Activated CD4-positive, alpha-beta T cell treated with anti-CD3 and anti-CD28 coated beads, Interleukin-2, amount 50 U/mL, for 24 hours (primary cell): Measurements from ENCODE around the gene LRP3.
"Not testable (repeated sequence)": the region's sequence is repeated elsewhere in the genome, so short reads cannot be mapped to it uniquely, and the experiment has no call there.

Source experiments
- DNase-seq, 2 donors: peaks; one replicate each; pipeline ENCODE4 v3.0.0-alpha.2; 2020; ENCODE audit warnings: low read depth in 1 of 2, low spot score in 1 of 2

The LRP3 gene

GRCh38 chr19:33215438-33216197 lies 21.5 kb downstream of the LRP3 start:
- no peak for DNase-seq

GRCh38 chr19:33216198-33216830 lies 22.2 kb downstream of the LRP3 start:
- no peak for DNase-seq

GRCh38 chr19:33217881-33218280 lies 23.8 kb downstream of the LRP3 start:
- no peak for DNase-seq

- DNase-seq, result no peak
These were observed 25.2 kb downstream of the LRP3 start for GRCh38 chr19:33219261-33219815.

- DNase-seq, result no peak
These were observed 26.0 kb downstream of the LRP3 start for GRCh38 chr19:33220115-33220514.

GRCh38 chr19:33220735-33221134 lies 26.6 kb downstream of the LRP3 start:
- DNase-seq, result no peak

- DNase-seq, result no peak
These were observed 27.5 kb downstream of the LRP3 start for GRCh38 chr19:33221638-33222037.

- not testable (repeated sequence) for DNase-seq
These were observed 28.1 kb downstream of the LRP3 start for GRCh38 chr19:33222255-33222654.

GRCh38 chr19:33224694-33225457 lies 30.7 kb downstream of the LRP3 start:
- no peak for DNase-seq

GRCh38 chr19:33225458-33225926 lies 31.4 kb downstream of the LRP3 start, which contains the start of gene SLC7A10:
TSS of gene SLC7A10 (minus strand) at chr19:33225850. CDS start at chr19:33225703, 147 bp downstream.
- DNase-seq, result no peak

GRCh38 chr19:33226550-33227241 lies 32.6 kb downstream of the LRP3 start:
- DNase-seq, result no peak

- DNase-seq, result no peak
These were observed 33.1 kb downstream of the LRP3 start for GRCh38 chr19:33227242-33227650.

GRCh38 chr19:33227870-33228599 lies 33.9 kb downstream of the LRP3 start:
- no peak for DNase-seq

- DNase-seq, result no peak
These were observed 35.8 kb downstream of the LRP3 start for GRCh38 chr19:33229962-33230361.

- DNase-seq, result no peak
These were observed 37.4 kb downstream of the LRP3 start for GRCh38 chr19:33231511-33231910.

GRCh38 chr19:33232656-33233055 lies 38.5 kb downstream of the LRP3 start:
- DNase-seq, result no peak

GRCh38 chr19:33233056-33233873 lies 39.1 kb downstream of the LRP3 start:
- DNase-seq, result no peak

- DNase-seq, result no peak
These were observed 40.0 kb downstream of the LRP3 start for GRCh38 chr19:33234092-33234491.

GRCh38 chr19:33234736-33235135 lies 40.6 kb downstream of the LRP3 start:
- no peak for DNase-seq
